ENCODE data around the gene C12orf50.

GRCh38 chr12:87975879-87976278 is 53.3 kb downstream of the C12orf50 start:
- TF ChIP-seq ZNF274 (IDR thresholded peaks at IDR 0.05; ENCODE audit: low read depth, low read length), result no peak
- TF ChIP-seq YY1 (IDR thresholded peaks at IDR 0.05; ENCODE audit: insufficient read depth, insufficient read length), result no peak
